SK-N-SH (cell line): ENCODE measurements around the gene TXNDC5. TPM values are rescaled to one million over a fixed set of nuclear protein-coding genes. Genes with fewer than 3 reads are reported as not detected.

Experiments
- CTCF ChIA-PET: fragments of 300-600, 350-600 bp; formaldehyde crosslinking; extraction: SDS; loops from one replicate; lab custom pipeline; 2021; lab: Yijun Ruan, JAX
- POLR2A ChIA-PET: fragments of 350-600 bp; sonication (Branson Sonifier 250); formaldehyde crosslinking; extraction: SDS; loops from one replicate; lab custom pipeline; 2020; ENCODE audit warnings: antibody characterized with exemption, inconsistent platforms; lab: Yijun Ruan, JAX
- DNase-seq: peaks from one replicate; pipeline ENCODE4 v3.0.0; 2012
- H2AFZ ChIP-seq: fragments of 200-600 bp; sonication (generic); 2 replicates; pipeline ENCODE4 v1.8.1; 2016; ENCODE audit warnings: antibody characterized with exemption, mild to moderate bottlenecking, low read depth
- H3F3A ChIP-seq: fragments of 200-600 bp; sonication (generic); replicated peaks from 2 replicates; pipeline ENCODE3; 2016; ENCODE audit warnings: antibody characterized with exemption, mild to moderate bottlenecking; ENCODE audit not compliant: insufficient read depth
- H3K27ac ChIP-seq, 2 experiments: fragments of 200-500 bp in 1 of 2; fragments of 200-600 bp in 1 of 2; sonication (Bioruptor generic) in 1 of 2; sonication (generic), shearing (Covaris generic) in 1 of 2; 2 replicates each; pipeline versions ENCODE4 v1.5.1 to v1.6.1; 2014 to 2016; ENCODE audit warnings: low read depth in 2 of 2, inconsistent platforms in 1 of 2, low read length in 1 of 2, mild to moderate bottlenecking in 1 of 2, mixed read lengths in 1 of 2
- H3K27me3 ChIP-seq: fragments of 200-600 bp; sonication (generic), shearing (Covaris generic); 2 replicates; pipeline ENCODE4 v1.6.1; 2016; ENCODE audit warnings: mixed run types; ENCODE audit not compliant: insufficient read depth
- H3K36me3 ChIP-seq, 2 experiments: fragments of 200-500 bp in 1 of 2; fragments of 200-600 bp in 1 of 2; sonication (Bioruptor generic) in 1 of 2; sonication (generic) in 1 of 2; replicated peaks in 1 of 2; 2 replicates each; pipeline versions ENCODE3 to v1.5.1; 2014 to 2016; ENCODE audit warnings: low read length in 1 of 2, mild to moderate bottlenecking in 1 of 2; ENCODE audit not compliant: insufficient read depth in 2 of 2, control insufficient read depth in 1 of 2
- H3K4me1 ChIP-seq, 2 experiments: fragments of 200-500 bp in 1 of 2; fragments of 200-600 bp in 1 of 2; sonication (Bioruptor generic) in 1 of 2; sonication (generic), shearing (Covaris generic) in 1 of 2; 2 replicates each; pipeline versions ENCODE4 v1.5.1 to v1.6.1; 2014 to 2016; ENCODE audit warnings: low read depth in 1 of 2, low read length in 1 of 2, mixed run types in 1 of 2; ENCODE audit not compliant: insufficient read depth in 2 of 2, control insufficient read depth in 1 of 2
- H3K4me2 ChIP-seq: fragments of 200-600 bp; sonication (generic), shearing (Covaris generic); 2 replicates; pipeline ENCODE4 v1.6.1; 2017; ENCODE audit warnings: mixed run types
- H3K4me3 ChIP-seq, 2 experiments: fragments of 200-500 bp in 1 of 2; fragments of 200-600 bp in 1 of 2; sonication (Bioruptor generic) in 1 of 2; sonication (generic), shearing (Covaris generic) in 1 of 2; 2 replicates each; pipeline versions ENCODE4 v1.5.1 to v1.8.1; 2014 to 2016; ENCODE audit warnings: low read depth in 2 of 2, inconsistent platforms in 1 of 2, low read length in 1 of 2, mild to moderate bottlenecking in 1 of 2, mixed read lengths in 1 of 2, moderate library complexity in 1 of 2
- H3K79me2 ChIP-seq: fragments of 200-600 bp; sonication (generic); 2 replicates; pipeline ENCODE4 v1.8.1; 2017; ENCODE audit warnings: mild to moderate bottlenecking; ENCODE audit not compliant: insufficient read depth
- H3K9ac ChIP-seq: fragments of 200-600 bp; sonication (generic); 2 replicates; pipeline ENCODE4 v1.6.1; 2017; ENCODE audit warnings: mixed run types
- H3K9me2 ChIP-seq: fragments of 200-600 bp; sonication (generic); 2 replicates; pipeline ENCODE4 v1.6.1; 2017; ENCODE audit warnings: mixed run types
- H3K9me3 ChIP-seq: fragments of 200-600 bp; sonication (generic); 2 replicates; pipeline ENCODE4 v1.6.1; 2017; ENCODE audit warnings: mixed run types, mild to moderate bottlenecking, moderate library complexity
- H4K20me1 ChIP-seq: fragments of 200-600 bp; sonication (generic); 2 replicates; pipeline ENCODE4 v1.6.1; 2017; ENCODE audit warnings: mild to moderate bottlenecking, mixed run types; ENCODE audit not compliant: insufficient read depth
- CHD2 ChIP-seq: fragments of 150-350 bp; IDR thresholded peaks from 2 replicates; pipeline ENCODE4 v1.6.1; 2018; ENCODE audit warnings: low read length; ENCODE audit not compliant: partially characterized antibody
- ELF1 ChIP-seq: IDR thresholded peaks from 2 replicates; pipeline ENCODE4 v1.4.0; 2012
- EP300 ChIP-seq, 2 experiments: IDR thresholded peaks; 2 replicates each; pipeline versions ENCODE4 v1.4.0 to v1.6.1; 2012; ENCODE audit warnings: borderline replicate concordance in 1 of 2, low read depth in 1 of 2, low read length in 1 of 2
- FOSL2 ChIP-seq: IDR thresholded peaks from 2 replicates; pipeline ENCODE4 v1.4.0; 2012; ENCODE audit warnings: low read depth, mild to moderate bottlenecking, moderate library complexity, borderline replicate concordance
- FOXJ3 ChIP-seq: sonication (generic); formaldehyde crosslinking; IDR thresholded peaks from 2 replicates; pipeline ENCODE4 v1.5.1; 2020; ENCODE audit warnings: mild to moderate bottlenecking, missing genetic modification reagents
- GATA2 ChIP-seq: sonication (generic); formaldehyde crosslinking; IDR thresholded peaks from 2 replicates; pipeline ENCODE4 v1.5.0; 2020; ENCODE audit warnings: mild to moderate bottlenecking, missing genetic modification reagents
- JUND ChIP-seq: IDR thresholded peaks from 2 replicates; pipeline ENCODE4 v1.4.0; 2012
- MEF2A ChIP-seq: IDR thresholded peaks from 2 replicates; pipeline ENCODE4 v1.4.0; 2012; ENCODE audit warnings: low read depth, borderline replicate concordance
- NFIC ChIP-seq: IDR thresholded peaks from 2 replicates; pipeline ENCODE4 v1.4.0; 2012; ENCODE audit warnings: borderline replicate concordance
- POLR2AphosphoS5 ChIP-seq: IDR thresholded peaks from 2 replicates; pipeline ENCODE4 v1.6.1; 2012; ENCODE audit warnings: low read depth, low read length
- RAD21 ChIP-seq: IDR thresholded peaks from 2 replicates; pipeline ENCODE4 v1.6.1; 2012; ENCODE audit warnings: mild to moderate bottlenecking, low read length
- REST ChIP-seq: IDR thresholded peaks from 2 replicates; pipeline ENCODE4 v1.6.1; 2012; ENCODE audit warnings: mild to moderate bottlenecking, low read depth, low read length, moderate library complexity
- RXRA ChIP-seq: IDR thresholded peaks from 2 replicates; pipeline ENCODE4 v1.4.0; 2012; ENCODE audit warnings: low read depth, mild to moderate bottlenecking, borderline replicate concordance
- SMC3 ChIP-seq: IDR thresholded peaks from 2 replicates; pipeline ENCODE4 v1.6.1; 2012; ENCODE audit warnings: low read depth, low read length, improper control_type of control experiment
- TAF1 ChIP-seq: IDR thresholded peaks from 2 replicates; pipeline ENCODE4 v1.6.1; 2012; ENCODE audit warnings: low read depth, mild to moderate bottlenecking, low read length, moderate library complexity, borderline replicate concordance
- TCF12 ChIP-seq: IDR thresholded peaks from 2 replicates; pipeline ENCODE4 v1.4.0; 2012
- YY1 ChIP-seq: IDR thresholded peaks from 2 replicates; pipeline ENCODE4 v1.4.0; 2012; ENCODE audit warnings: low read depth, mild to moderate bottlenecking
- WGBS: methylation state at CpG from one replicate; pipeline ENCODE4 v1.1.6; 2017; ENCODE audit warnings: low lambda C conversion rate; 5-methylcytosine and 5-hydroxymethylcytosine counted together
- polyA plus RNA-seq, 3 experiments: library from polyadenylated mRNA; depleted of rRNA; stranded (reverse); fragments of >200 nt; gene quantifications; 2 replicates each; pipeline ENCODE4 v1.2.3, GENCODE V29; 2012
- TF ChIP-seq, protein P1 (sequence below): IDR thresholded peaks from 2 replicates; pipeline ENCODE4 v1.4.0; 2012; ENCODE audit warnings: low read depth, borderline replicate concordance
- TF ChIP-seq, protein P2 (sequence below): IDR thresholded peaks from 2 replicates; pipeline ENCODE4 v1.4.0; 2012; ENCODE audit warnings: low read depth
- TF ChIP-seq, protein P3 (sequence below): IDR thresholded peaks from 2 replicates; pipeline ENCODE4; 2012

TXNDC5 gene
- polyA plus RNA-seq, 1 of the 3 experiments (the other 2 are of a cell fraction): 187 TPM

- no peaks in the 10 kb centered on the region for H4K20me1 ChIP-seq
- H3K4me3 ChIP-seq: no peak overlapping the region
- no peaks in the 10 kb centered on the region for H3K9me2 ChIP-seq
- no peaks in the 10 kb centered on the region for H3K27me3 ChIP-seq
- H3F3A ChIP-seq: no peaks in the 10 kb centered on the region
- H3K4me2 ChIP-seq: no peak overlapping the region
- no peak for TF ChIP-seq ELF1
- TF ChIP-seq EP300 (IDR thresholded peaks at IDR 0.05; ENCODE audit: borderline replicate concordance in 1 of 2, low read depth in 1 of 2, low read length in 1 of 2): no peak
- TF ChIP-seq, protein P1, sequence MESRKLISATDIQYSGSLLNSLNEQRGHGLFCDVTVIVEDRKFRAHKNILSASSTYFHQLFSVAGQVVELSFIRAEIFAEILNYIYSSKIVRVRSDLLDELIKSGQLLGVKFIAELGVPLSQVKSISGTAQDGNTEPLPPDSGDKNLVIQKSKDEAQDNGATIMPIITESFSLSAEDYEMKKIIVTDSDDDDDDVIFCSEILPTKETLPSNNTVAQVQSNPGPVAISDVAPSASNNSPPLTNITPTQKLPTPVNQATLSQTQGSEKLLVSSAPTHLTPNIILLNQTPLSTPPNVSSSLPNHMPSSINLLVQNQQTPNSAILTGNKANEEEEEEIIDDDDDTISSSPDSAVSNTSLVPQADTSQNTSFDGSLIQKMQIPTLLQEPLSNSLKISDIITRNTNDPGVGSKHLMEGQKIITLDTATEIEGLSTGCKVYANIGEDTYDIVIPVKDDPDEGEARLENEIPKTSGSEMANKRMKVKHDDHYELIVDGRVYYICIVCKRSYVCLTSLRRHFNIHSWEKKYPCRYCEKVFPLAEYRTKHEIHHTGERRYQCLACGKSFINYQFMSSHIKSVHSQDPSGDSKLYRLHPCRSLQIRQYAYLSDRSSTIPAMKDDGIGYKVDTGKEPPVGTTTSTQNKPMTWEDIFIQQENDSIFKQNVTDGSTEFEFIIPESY: no peak
- TF ChIP-seq GATA2 (CRISPR knock-in tag): no peak
- TF ChIP-seq SMC3: no peak
- no peak for TF ChIP-seq RXRA
- TF ChIP-seq TAF1: no peak
- no peak for TF ChIP-seq YY1
- TF ChIP-seq FOSL2: no peak
- TF ChIP-seq NFIC: no peak
- TF ChIP-seq, protein P2, sequence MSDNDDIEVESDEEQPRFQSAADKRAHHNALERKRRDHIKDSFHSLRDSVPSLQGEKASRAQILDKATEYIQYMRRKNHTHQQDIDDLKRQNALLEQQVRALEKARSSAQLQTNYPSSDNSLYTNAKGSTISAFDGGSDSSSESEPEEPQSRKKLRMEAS: no peak
- no peak for TF ChIP-seq JUND
- TF ChIP-seq FOXJ3 (CRISPR knock-in tag): no peak
- TF ChIP-seq CHD2: no peak
- TF ChIP-seq POLR2AphosphoS5: no peak
- TF ChIP-seq, all 33 proteins: peak for 0
- Histone ChIP-seq H2AFZ (no peak overlapping the region), H3K9ac (no peak overlapping the region), H3K9me3 (no peaks in the 10 kb centered on the region), H3K79me2 (no peaks in the 10 kb centered on the region; the same call in 1 of the 2 replicates), H3K27ac (no peak overlapping the region), H3K36me3 (peaks cover 60 to 97% of the 10 kb centered on the region in 2 experiments), H3K4me1 (no peaks in the 10 kb centered on the region)
- WGBS: 96% methylated on average over 25 of the region's 25 CpGs
- no peak for DNase-seq
- ChIA-PET CTCF (interaction anchor here (1.1 kb wide), 1 partner anchor 21 kb away, joined by 3 read pairs; no protein-coding TSS in a partner anchor), POLR2A (no interaction called here)
These were observed 21.8 kb downstream of the TXNDC5 start for GRCh38 chr6:7888587-7889357.

DNA sequence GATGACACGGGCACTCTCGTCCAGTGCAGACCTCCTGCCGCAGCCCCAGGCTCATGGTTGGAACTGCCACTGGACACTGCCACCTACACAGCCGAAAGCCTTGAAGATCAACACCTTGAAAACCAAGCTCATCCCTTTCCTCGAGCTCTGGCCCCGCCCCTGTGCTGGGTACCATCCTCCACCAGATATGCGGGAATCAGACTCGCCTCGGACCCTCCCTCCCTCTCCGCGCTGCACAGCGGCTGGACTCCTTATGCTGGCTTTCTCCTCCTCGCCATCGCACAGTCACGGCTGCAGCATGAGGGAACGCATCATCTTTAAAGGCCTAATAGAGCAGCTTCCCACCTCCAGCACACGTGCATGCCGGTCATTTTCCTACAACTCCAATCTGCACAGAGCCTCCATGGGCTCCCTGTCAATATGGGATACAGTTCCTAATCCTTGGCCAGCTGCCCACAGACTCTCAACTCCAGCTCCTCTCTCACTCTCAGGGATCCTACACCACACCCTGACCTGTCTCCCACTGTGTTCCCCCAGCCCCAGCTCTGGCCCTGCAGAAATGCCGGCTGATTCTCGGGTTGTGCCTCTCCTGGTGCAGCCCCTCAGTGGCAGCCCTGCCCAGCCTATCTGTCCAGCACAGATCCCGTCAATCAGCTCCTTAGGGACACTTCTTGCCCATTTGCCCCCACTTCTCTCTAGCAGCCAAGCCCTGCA, 23.2 kb downstream of the TXNDC5 start:
- Histone ChIP-seq H3F3A (no peaks in the 10 kb centered on the region), H4K20me1 (no peaks in the 10 kb centered on the region), H3K4me2 (no peak overlapping the region), H3K9ac (no peak overlapping the region), H3K9me2 (no peaks in the 10 kb centered on the region), H3K4me1 (no peaks in the 10 kb centered on the region), H3K36me3 (peaks cover 72 to 97% of the 10 kb centered on the region in 2 experiments), H3K27ac (no peak overlapping the region), H3K79me2 (no peaks in the 10 kb centered on the region; the same call in 1 of the 2 replicates), H2AFZ (no peak overlapping the region), H3K27me3 (no peaks in the 10 kb centered on the region), H3K4me3 (no peak overlapping the region), H3K9me3 (no peaks in the 10 kb centered on the region)
- ChIA-PET POLR2A (no interaction called here), CTCF (no interaction called here)
- WGBS: 98% methylated on average over 18 of the region's 21 CpGs
- DNase-seq: no peak
- TF ChIP-seq POLR2AphosphoS5 (no peak), RAD21 (no peak), JUND (no peak), MEF2A (no peak), ELF1 (no peak), NFIC (no peak), EP300 (IDR thresholded peaks at IDR 0.05; ENCODE audit: borderline replicate concordance in 1 of 2, low read depth in 1 of 2, low read length in 1 of 2) (no peak), TCF12 (no peak), GATA2 (CRISPR knock-in tag) (no peak), TAF1 (no peak), REST (no peak)
- TF ChIP-seq, protein P3, sequence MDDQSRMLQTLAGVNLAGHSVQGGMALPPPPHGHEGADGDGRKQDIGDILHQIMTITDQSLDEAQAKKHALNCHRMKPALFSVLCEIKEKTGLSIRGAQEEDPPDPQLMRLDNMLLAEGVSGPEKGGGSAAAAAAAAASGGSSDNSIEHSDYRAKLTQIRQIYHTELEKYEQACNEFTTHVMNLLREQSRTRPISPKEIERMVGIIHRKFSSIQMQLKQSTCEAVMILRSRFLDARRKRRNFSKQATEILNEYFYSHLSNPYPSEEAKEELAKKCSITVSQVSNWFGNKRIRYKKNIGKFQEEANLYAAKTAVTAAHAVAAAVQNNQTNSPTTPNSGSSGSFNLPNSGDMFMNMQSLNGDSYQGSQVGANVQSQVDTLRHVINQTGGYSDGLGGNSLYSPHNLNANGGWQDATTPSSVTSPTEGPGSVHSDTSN: no peak
